ENCODE results near the gene KICS2.

DNA sequence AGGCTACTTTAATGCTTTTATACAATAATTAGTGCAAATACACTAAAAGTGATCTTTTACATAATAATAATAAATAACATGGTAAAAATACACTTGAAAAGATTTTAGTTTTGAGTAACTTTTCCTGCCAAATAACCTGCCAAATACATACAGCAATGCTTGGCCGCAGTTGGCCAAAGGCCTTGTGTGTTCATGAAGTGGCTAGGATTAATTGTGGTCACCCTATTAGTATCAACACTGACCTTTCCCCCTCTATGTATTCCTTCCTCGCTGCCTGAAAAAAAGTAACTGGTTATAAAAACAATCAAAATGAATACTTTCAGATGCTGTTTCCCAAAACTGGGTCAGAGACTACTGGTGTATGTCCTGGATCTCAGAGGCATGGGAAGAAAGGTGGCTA is 34.3 kb downstream of the KICS2 start:
- TF ChIP-seq CTCF (IDR thresholded peaks at IDR 0.05) (no peak), POLR2AphosphoS5 (IDR thresholded peaks at IDR 0.05; ENCODE audit: low read depth, low read length) (no peak)

Data from Panc1 (cell line).